ENCODE data around the gene CCL3.

- no peak for TF ChIP-seq CTCF (conservative IDR thresholded peaks at IDR 0.05; ENCODE audit: low read depth, low read length)
- TF ChIP-seq POLR2A (IDR thresholded peaks at IDR 0.05; ENCODE audit: low read depth, low read length), result no peak
- no peak for TF ChIP-seq ELK1 (IDR thresholded peaks at IDR 0.05; ENCODE audit: borderline replicate concordance, low read depth, low read length)
- no peak for TF ChIP-seq USF2 (IDR thresholded peaks at IDR 0.05; ENCODE audit: low read depth, low read length)
- TF ChIP-seq FOS (IDR thresholded peaks at IDR 0.05; ENCODE audit: low read depth, low read length), result no peak
- TF ChIP-seq RAD21 (IDR thresholded peaks at IDR 0.05; ENCODE audit: low read length), result no peak
- no peak for TF ChIP-seq CHD1 (IDR thresholded peaks at IDR 0.05; ENCODE audit: low read depth, low read length)
- TF ChIP-seq SMC3 (IDR thresholded peaks at IDR 0.05; ENCODE audit: low read depth, low read length), result no peak
These were observed 35.2 kb upstream of the CCL3 start for GRCh38 chr17:36124879-36125824.
